ENCODE measurements around the gene GRXCR1.

GRCh38 chr4:43048570-43048969 is 156.1 kb downstream of the GRXCR1 start:
- TF ChIP-seq CTCF (IDR thresholded peaks at IDR 0.05) (peak; percentile 41), TCF12 (IDR thresholded peaks at IDR 0.05) (no peak), TAF1 (IDR thresholded peaks at IDR 0.05; ENCODE audit: borderline replicate concordance, low read depth, low read length) (no peak), IRF3 (IDR thresholded peaks at IDR 0.05; ENCODE audit: low read depth, low read length) (no peak), CHD2 (IDR thresholded peaks at IDR 0.05; ENCODE audit: low read length, partially characterized antibody) (no peak), ELF1 (IDR thresholded peaks at IDR 0.05) (no peak), EZH2phosphoT487 (IDR thresholded peaks at IDR 0.05; ENCODE audit: borderline replicate concordance, low read depth) (no peak), MAX (IDR thresholded peaks at IDR 0.05; ENCODE audit: low read depth) (no peak), RAD21 (IDR thresholded peaks at IDR 0.05; ENCODE audit: low read length) (no peak), SMC3 (IDR thresholded peaks at IDR 0.05; ENCODE audit: low read depth, low read length) (no peak), NFIC (IDR thresholded peaks at IDR 0.05; ENCODE audit: borderline replicate concordance) (no peak), EP300 (IDR thresholded peaks at IDR 0.05; ENCODE audit: borderline replicate concordance in 1 of 2, low read depth in 1 of 2, low read length in 1 of 2) (no peak)

Measured in SK-N-SH (cell line).